ENCODE results near the gene AGT.

DNA sequence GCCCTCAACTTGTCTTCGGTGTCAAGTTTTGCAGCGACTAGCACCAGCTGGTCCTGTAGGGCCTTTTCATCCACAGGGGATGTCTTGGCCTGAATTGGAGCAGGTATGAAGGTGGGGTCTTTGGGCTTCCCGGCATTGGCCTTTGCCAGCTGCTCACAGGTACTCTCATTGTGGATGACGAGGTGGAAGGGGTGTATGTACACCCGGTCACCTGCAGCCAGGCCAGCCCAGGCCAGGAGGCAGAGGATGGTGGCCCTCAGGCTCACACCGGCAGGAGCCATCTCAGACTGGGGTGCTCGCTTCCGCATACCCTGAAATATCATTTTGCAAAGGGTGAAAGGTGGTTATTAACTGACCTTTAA lies 3.4 kb downstream of the AGT start:
- TF ChIP-seq, protein P1, sequence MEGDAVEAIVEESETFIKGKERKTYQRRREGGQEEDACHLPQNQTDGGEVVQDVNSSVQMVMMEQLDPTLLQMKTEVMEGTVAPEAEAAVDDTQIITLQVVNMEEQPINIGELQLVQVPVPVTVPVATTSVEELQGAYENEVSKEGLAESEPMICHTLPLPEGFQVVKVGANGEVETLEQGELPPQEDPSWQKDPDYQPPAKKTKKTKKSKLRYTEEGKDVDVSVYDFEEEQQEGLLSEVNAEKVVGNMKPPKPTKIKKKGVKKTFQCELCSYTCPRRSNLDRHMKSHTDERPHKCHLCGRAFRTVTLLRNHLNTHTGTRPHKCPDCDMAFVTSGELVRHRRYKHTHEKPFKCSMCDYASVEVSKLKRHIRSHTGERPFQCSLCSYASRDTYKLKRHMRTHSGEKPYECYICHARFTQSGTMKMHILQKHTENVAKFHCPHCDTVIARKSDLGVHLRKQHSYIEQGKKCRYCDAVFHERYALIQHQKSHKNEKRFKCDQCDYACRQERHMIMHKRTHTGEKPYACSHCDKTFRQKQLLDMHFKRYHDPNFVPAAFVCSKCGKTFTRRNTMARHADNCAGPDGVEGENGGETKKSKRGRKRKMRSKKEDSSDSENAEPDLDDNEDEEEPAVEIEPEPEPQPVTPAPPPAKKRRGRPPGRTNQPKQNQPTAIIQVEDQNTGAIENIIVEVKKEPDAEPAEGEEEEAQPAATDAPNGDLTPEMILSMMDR (conservative IDR thresholded peaks at IDR 0.05; ENCODE audit: low read depth, low read length) = no peak
- TF ChIP-seq EZH2phosphoT487 (IDR thresholded peaks at IDR 0.05; ENCODE audit: borderline replicate concordance, low read length) = no peak

Data from PC-3 (cell line).